ENCODE data around the gene FRMPD1.

The FRMPD1 gene

DNA sequence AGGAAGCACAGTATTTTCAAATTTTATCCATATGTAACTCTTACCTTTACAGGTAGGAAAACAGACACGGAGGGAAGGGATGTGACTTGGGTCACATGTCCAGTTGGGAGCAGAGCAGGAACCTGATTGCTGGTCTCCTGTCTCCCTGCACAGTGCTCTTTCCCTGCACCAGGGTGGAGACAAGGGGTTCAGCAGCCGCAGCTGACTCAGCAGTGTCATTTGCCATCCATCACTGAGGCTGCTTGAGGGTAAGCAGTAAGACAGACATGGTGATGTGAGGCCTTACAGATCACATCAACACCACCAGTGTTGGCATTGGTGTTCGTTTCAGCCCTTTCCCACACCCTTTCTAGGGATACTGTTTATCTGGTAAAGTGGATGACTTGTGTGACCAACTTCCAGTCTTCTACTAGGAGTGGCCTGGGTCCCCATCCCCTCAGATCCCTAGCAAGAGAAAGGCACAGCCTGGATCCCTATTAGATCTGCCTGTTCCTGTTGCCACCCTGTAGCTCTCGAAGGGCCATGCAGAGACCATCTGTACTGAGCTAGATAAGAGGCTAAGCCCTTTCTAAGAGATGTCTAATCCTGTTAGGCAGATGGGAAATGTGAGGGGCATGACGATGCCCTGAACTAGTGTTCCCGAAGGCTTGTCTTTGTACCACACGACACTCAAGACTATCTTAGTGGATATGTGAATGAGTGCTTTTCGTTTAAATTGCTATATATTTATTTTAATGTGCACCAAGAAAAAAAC, 29.1 kb downstream of the FRMPD1 start:
- no peak for DNase-seq

DNA sequence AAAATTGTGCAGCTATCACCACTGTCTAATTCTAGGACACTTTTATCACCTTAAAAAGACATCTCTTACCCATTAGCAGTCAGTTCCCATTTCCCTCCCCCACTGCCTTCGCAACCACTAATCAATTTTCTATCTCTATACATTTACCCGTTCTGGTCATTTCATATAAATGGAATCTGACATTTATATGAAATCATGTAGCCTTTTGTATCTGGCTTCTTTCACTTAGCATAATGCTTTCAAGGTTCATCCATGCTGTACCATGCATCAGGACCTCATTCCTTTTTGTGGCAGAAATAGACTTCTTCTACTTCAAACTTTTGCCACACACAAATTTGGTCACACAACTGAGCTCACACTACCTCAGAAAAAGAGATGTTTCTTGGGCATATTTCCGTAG, 32.2 kb downstream of the FRMPD1 start:
- no peak for DNase-seq

DNA sequence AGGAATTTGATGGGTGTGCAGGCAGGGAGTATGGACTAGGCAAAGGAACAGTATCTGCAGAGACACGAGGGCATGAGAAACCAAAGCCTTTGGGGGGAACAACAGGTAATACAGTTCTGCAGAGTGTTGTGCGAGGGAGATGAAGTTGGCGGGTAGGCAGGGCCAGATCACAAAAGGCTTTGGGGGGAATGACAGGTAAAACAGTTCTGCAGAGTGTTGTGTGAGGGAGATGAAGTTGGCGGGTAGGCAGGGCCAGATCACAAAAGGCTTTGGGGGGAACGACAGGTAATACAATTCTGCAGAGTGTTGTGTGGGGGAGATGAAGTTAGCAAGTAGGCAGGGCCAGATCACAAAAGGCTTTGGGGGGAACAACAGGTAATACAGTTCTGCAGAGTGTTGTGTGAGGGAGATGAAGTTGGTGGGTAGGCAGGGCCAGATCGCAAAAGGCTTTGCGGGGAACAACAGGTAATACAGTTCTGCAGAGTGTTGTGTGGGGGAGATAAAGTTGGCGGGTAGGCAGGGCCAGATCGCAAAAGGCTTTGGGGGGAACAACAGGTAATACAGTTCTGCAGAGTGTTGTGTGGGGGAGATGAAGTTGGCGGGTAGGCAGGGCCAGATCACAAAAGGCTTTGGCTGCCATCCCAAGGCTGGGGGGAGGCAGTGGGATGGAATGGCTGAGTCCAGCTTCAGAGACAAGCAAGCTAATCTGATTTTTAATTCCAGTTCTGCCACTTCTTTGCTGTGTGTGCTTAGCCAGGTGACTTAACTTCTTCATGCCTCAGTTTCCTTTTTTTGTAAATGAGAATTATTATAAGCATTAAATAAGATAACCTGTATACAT, 33.0 kb downstream of the FRMPD1 start:
- DNase-seq = no peak

DNA sequence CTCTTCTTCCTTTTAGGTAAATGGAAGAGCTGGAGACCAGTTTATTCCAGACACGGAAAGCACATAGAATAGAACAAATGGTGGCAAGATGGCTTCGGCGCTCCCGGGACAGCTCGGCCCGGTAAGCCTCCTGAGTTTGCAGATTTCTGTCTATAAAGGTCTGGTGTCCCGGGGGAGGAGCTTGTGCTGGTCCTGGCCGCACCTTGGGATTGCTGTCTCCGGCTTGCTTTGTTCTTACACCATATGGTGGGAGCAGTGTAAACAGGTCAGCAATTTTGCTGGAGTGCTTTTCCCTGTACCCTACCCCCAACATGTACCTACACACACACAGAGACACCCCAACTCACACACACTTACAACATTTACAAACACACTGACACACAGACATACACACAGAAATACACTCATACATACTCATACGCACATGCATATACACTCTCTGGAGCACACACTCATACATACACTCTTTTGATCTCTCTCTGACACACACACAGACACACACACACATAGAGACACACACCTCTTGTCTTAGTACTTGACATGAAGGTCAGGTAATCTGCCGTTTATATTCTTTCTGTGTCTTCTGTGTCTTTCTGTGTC, 42.0 kb downstream of the FRMPD1 start:
- no peak for DNase-seq

DNA sequence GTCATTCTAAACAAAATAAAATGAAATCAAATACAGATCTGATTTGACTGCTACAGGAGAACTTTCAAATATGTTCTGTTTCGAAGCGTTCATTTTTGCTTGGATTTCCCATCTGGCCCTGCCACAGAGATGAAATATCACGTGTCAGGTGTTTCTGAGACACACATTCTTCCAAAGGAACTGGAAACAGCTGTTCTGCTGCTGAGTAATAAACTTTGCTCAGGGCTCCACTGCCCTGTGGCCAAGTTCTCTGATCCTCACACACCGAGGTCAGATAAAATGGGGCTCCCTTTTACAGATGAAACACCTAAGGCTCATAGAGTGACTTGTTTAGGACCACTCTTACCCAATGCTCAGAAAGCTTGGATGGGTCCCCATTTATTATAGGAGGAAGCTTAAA, 42.5 kb downstream of the FRMPD1 start:
- no peak for DNase-seq

DNA sequence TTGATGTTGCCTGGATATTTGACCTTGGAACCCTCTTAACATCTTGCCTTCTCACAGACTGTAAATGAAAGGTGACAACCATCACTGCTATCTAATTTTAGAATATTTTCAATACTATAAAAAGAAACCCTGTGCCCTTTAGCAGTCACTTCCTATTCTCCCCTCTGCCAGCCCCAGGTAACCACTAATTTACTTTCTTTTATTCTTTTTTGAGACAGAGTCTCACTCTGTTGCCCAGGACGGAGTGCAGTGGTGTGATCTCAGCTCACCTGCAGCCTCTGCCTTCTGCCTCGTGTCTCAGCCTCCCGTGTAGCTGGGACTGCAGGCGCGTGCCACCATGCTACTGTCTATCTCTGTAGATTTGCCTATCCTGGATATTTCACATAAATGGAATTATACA, 43.6 kb downstream of the FRMPD1 start:
- DNase-seq = no peak

DNA sequence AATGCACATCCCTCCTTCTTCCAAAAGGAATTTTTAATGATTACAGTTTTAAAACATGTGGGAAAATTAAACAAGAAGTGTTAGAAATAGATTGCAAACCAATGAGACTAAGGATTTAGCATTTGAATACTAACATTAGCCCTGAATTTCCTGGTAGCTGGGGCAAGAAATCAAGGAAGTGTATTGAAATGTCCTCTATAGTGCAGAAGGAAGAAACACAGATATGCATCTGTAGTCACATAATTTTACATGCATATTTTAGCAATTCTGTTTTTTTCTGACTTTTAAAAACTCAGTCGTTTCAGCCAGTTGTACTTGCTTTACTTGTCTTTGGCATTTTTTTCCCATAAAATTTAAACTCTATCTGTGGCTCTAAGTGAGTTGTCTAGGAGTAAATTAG, 45.8 kb downstream of the FRMPD1 start:
- no peak for DNase-seq

DNA sequence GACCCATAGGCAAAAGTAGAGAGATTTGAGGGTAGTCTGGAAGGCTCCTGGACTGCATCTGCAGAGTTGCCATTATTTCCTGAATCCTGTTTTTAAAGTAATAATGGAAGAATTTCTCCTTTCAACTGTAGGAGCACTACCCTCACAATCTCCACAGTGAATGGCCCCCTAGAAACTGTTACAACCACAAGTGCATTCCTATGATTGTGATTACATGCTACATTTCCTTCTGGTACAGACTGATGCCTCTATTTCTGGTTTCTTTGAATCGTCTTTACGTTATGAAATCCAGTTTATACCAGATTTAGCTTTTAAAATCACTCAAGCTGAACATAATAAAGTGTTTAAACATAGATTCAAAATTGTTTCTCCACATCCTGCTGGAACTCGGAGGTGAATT, 49.4 kb downstream of the FRMPD1 start:
- DNase-seq = no peak

DNA sequence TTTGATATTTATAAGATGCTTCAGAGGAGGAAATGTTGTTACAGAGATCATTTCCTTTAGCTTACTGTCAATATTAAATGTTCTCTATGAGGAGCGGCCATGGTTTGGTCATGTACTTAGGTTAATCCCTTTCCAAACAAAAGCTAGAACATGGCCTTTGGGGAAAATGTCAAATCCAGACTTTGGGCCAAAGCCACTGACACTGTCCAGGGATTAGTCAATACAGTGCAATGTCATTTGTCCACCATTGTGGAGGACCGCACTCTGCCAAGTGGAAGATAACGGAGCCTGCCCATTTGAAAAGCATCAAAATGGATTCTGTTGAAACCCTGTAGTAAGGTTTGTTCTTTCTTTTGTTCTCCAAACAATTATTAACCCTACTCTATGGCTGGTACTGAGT, 50.1 kb downstream of the FRMPD1 start:
- DNase-seq = no peak

DNA sequence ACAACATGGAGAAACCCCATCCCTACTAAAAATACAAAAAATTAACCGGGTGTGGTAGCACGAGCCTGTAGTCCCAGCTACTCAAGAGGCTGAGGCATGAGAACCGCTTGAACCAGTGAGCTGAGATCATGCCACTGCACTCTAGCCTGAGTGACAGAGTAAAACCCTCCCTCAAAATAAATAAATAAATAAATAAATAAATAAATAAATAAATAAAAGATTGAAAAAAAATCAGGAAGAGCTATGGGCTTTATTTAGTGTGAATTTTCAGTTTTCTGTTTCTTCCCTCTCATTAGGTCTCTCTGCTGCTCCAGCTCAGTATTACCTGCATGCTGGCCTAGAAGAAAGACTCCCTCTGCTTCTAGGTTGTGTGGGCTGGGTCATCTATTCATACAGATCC, 55.0 kb downstream of the FRMPD1 start:
- no peak for DNase-seq

DNA sequence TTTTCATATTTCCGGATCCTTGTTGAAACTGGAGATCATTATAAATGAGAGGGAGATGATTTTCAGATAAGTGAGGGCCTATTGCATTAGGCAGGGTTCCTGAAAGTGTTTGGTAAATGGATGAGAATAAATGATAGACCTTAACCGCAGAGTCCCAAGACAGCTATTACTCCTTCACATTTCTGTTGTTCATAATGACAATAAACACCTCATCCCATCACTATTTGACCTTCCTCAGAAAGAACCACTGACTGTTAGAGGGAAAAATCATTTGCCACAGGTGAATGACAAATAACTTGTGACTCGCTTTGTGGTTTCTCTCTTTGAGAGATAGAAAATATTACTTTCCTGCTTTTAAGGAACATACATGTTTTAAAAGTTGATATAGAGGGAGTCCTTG, 55.5 kb downstream of the FRMPD1 start:
- no peak for DNase-seq

DNA sequence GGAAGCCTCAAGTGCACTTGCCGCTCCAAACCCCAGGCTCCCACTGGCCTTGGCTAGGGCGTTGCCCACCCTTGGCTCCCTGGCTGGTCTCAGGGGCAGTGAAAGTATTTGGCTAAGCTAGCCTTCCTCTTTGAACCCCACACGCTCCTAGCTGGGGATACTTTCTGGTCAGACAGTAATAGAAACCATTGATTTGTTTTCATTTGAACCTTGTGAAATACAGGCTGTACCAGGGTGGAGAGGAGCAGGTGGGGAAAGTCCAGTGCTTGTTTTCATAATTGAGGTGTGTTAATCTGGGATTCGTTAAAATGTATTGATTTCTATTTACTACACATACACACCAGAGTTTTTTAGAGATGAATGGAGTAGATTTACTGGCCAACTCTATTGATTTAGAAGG, 57.0 kb downstream of the FRMPD1 start:
- no peak for DNase-seq

DNA sequence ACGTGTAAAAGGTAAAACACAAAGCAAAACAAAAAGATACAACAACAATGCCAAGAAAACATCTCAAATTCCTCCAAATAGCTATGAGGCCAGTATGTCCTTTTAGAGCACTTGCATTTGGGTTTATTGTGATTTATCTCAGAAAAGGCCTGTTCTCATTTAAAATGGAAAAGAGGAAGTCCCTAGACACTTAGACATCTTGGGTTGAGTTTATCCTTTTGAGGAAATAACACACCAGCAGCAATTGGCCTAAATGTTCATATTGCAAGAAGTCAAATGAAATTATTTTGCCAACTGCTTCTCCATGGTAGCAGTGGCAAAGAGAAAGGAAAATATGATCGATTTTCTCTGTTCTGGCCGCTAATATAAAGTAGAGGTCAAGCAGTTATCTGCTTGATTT, 59.3 kb downstream of the FRMPD1 start:
- DNase-seq = no peak

DNA sequence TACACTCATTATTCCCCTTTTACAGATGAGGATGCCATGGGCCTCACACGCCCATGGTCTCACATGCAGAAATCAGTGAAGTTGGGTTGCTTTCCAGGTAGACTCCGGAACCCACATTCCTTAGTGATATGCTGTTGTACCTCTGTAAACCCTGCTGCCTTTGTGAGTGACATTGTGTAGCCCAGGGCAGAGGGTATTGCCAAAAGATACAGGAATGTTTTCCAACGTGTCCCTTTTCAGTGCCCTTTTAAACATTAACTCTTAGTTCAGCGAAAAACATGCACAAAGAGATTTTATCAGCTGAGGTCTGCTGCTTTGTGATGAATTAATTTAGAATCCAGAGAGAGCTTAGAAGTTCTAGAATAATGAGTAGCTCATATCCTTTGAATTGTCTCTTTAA, 64.5 kb downstream of the FRMPD1 start:
- DNase-seq = no peak

DNA sequence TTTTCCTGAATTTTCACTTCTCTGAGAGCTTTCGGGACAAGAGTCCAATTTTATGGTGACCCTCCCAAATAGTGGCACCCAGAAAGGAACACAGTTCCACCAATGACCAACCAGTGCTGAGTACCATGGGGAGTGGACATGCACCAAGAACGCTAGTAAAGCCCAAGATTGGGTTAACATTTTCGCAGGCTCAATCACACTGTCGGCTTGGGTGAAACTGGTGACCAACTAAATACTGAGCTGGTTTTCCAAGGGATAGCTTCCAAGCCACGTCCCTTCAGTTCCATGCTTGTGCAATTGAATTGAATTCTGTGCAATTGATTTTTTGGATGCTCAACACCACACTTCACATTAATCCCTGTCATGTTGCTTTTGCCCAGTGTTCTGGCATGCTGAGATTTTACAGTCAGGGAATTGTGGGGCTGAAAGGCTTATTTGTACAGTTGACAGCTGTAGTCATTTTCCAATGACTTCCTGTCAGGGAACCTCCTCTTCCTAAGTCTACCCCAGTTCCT, 65.3 kb downstream of the FRMPD1 start:
- no peak for DNase-seq

DNA sequence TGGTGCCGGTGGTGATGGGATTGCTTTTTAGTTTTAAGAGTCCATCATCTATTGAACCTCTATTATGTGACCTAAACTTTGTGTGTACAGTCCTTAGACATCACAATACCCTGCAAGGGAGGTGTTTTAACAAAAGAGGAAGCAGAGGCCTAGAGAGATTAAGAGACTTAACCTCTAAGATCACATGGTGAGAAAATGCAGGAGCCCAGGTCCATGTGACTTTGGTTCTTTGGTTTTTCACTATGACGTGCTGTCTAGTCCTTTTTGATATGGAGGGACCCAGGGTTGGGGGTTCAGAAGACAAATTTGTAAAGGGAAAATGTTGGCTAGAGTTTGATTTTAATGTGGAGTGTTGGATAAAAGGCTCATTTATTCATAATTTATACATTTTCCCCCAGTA, 68.8 kb downstream of the FRMPD1 start:
- no peak for DNase-seq

DNA sequence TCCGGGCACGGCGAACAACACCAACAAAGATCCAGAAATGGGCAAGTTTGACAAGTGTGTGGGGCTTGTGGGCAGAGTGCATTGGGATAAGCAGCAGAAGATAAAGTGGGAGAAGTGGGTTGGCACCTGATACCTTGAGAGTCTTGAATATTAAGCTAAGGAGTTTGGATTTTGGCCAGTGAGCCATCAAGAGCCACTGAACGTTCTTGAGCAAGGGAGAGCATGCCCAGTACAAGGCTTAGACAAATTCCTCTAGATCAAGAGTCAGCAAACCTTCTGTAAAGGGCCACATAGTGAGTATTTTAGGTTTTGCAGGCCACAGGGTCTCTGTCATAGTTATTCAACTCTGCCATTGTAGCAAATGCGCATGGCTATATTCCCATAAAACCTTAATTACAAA, 76.3 kb downstream of the FRMPD1 start:
- DNase-seq = no peak

DNA sequence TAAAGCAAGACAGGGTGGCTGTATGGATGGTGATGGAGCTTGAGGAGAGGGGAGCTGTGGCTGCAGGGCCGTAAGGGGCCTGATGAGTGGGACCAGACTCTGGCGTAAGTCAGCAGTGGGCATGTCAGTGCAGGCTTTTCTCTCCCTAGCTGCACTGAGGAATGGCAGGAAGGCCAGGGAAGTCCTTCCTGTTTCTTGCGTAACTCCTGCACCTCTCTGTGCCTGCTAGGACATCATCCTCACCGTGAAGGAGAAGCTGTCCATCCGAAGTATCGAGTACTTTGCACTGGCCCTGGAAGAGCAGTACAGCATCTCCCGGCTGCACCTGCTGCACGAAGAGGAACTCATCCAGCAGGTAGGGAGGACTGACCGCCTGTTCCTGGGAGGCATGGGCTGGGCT, 78.7 kb downstream of the FRMPD1 start:
- DNase-seq = no peak

DNA sequence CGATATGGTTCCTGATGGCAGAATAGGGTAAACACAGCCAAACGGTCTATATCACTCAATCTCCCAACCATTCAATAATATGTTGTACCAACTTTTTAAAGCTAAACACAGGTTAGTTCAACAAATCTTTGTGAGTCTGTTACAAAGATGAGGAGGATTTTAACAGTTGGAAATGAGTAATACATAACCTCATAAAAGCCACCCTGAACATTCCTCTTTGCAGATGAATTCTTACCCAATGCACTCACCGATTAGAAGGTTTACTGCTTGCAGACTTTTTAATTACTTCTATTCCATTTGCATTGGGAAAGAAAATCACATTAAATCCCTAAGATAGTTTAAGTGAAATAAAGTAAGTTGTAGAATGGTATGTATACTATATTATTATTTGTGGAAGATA, 79.5 kb downstream of the FRMPD1 start:
- no peak for DNase-seq

DNA sequence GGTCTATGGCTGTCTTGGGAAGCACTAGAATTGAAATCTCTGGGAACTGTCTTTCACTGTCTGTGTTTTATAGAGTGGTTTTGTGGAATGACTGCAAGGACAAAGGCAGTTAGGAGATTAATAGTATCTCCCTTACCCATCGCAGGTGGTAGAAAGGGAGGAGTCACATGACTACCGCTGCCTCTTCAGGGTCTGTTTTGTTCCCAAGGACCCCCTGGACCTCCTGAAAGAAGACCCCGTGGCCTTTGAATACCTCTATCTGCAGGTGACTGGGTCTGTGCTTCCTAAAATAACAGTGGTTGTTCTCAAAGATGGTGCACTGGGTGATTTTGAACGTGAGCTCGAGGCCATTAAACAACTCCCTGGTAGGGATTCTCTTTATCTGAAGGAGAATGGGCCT, 80.1 kb downstream of the FRMPD1 start:
- no peak for DNase-seq

DNA sequence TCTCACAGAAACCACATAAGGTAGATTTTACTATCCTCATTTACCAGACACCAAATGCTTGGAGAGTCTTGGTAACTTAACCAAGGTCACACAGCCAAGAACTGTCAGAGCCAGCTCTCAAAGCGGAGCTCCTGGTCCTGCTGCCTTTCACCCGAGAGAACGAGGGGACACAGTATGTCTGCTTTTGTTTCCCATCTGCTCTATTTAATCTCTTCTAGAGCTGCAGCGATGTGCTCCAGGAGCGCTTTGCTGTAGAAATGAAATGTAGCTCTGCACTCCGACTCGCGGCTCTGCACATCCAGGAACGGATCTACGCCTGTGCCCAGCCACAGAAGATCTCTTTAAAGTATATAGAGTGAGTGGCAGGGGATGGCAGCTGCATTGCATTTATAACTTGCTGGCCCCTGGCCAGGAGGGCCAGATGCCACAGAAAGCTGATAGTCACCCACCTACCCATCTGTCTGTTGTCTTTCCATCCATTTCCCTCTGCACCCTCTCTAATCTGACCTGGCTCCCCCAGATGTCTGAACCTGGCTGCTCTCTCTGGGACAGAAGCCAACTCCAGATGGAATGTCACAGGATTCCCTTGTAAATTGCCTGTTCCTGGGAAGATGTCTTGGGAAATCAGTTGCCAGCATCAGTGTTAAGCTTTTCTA, 81.5 kb downstream of the FRMPD1 start:
- DNase-seq = no peak

DNA sequence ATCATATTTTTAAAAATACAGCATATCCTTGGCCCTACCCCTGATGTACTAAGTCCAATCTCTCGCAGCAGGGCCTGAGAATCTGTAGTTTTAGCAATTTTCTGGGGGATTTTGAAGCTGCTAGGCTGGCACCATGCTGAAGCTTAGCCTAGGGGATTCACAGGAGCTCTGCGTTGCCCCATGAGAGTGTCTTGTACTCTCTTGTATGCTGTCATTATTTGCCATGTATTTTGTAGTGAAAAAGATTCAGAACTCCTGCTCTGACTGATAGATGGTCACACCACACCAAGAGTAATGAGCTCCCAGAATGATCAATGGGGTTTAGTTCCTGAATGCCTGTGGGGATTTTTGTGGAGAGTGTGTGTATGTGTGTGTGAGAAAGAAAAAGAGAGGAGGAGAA, 82.2 kb downstream of the FRMPD1 start:
- no peak for DNase-seq

DNA sequence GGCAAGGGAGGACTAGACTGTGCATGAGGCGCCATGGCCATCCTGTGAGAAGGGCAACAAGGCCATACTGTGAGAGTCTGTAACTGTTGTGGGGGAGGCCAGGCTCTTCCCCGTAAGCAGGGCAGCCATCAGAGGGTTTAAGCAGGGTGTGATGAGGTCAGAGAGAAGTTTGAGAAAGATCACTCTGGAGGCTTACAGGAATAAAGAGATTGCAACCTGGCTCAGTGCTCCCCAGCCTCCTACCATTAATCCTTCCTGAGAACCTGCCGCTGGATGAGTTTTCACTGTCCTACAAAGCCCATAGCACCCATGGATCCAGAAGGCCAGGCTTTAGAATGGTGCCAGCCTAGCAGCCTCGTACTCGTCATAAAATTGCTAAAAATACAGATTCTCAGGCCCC, 88.5 kb downstream of the FRMPD1 start:
- no peak for DNase-seq

All from stimulated activated CD4-positive, alpha-beta T cell treated with anti-CD3 and anti-CD28 coated beads, Interleukin-1b, Interleukin-23, amount 100 ng/mL, for 48 hours (primary cell).